ENCODE results near the gene C12orf60. TPM values are rescaled to one million over a fixed set of nuclear protein-coding genes. Genes with fewer than 3 reads are reported as not detected.

The C12orf60 gene
- total RNA-seq, 4 donors from 2014 or later, result 0.49 to 0.62 TPM; not detected in 2

DNA sequence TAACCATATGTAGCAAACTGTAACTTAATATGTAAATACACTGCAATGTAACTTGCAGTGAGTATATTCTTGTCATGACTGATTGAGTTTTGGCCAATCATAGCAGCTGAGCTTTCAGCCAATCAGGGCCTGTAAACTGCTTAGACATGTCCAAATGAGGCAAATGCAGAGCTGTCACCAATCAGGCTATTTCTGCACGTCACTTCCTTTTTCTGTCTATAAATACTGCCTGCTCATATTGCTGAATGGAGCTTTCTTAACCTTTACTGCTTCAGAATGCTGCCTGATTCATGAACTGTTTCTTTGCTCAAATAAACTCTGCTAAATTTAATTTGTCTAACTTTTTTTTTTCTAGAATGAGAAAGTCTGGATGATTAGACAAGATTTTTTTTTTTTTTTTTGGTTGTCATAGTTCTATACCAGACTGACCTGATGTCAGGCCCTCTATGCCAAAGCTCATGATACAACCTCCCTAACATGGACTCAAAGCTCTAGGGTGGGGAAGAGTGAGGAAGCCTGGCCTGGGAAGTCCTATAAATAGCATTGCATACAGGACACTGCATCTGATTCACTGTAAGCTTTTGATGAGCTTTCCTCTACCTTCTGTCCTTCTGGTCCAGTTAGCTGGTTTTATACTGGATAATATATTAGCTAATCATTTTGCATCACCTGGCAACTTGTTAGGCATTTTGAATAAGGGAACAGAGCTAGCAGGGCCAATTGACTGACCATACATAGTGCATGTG is 70.1 kb downstream of the C12orf60 start:
- TF ChIP-seq POLR2A (IDR thresholded peaks at IDR 0.05), result no peak
- TF ChIP-seq, protein P1, sequence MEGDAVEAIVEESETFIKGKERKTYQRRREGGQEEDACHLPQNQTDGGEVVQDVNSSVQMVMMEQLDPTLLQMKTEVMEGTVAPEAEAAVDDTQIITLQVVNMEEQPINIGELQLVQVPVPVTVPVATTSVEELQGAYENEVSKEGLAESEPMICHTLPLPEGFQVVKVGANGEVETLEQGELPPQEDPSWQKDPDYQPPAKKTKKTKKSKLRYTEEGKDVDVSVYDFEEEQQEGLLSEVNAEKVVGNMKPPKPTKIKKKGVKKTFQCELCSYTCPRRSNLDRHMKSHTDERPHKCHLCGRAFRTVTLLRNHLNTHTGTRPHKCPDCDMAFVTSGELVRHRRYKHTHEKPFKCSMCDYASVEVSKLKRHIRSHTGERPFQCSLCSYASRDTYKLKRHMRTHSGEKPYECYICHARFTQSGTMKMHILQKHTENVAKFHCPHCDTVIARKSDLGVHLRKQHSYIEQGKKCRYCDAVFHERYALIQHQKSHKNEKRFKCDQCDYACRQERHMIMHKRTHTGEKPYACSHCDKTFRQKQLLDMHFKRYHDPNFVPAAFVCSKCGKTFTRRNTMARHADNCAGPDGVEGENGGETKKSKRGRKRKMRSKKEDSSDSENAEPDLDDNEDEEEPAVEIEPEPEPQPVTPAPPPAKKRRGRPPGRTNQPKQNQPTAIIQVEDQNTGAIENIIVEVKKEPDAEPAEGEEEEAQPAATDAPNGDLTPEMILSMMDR (IDR thresholded peaks at IDR 0.05), result no peak
- H3K4me3 ChIP-seq (ENCODE audit: low read depth, poor library complexity, severe bottlenecking), result no peak overlapping the region
- no peak for DNase-seq (ENCODE audit: low spot score in 2 of 2)
- intact Hi-C loops (cut with DNase I; ENCODE audit: low total_unique reads), result no loop called here
- 65 to 81% methylated on average over 1 of the region's 1 CpG for WGBS, 2 donors

Other genes starting within 250 kb of the C12orf60 start
- gene PLBD1, start 235.8 kb upstream of the C12orf60 start, total RNA-seq, result 10 to 100 TPM; 26.5 to 64.1 (median 40.1) TPM
- 1 to 10 TPM in 1 of 4 donors, under 1 TPM in 2, not detected in 1; 0.45 to 1.3 (median 0.99) TPM for gene GUCY2C, start 107.1 kb upstream of the C12orf60 start, total RNA-seq
- gene WBP11, start 192 bp upstream of the C12orf60 start, total RNA-seq, result 10 to 100 TPM; 12.1 to 23.2 (median 21.0) TPM
- gene SMCO3, start 10.5 kb downstream of the C12orf60 start, total RNA-seq, result under 1 TPM in 1 of 4 donors, not detected in 3; 0.34 TPM
- gene ART4, start 39.9 kb downstream of the C12orf60 start, total RNA-seq, result under 1 TPM in 3 of 4 donors, not detected in 1; 0.17 to 0.42 (median 0.17) TPM
- 100 to 1,000 TPM in 2 of 4 donors, 10 to 100 TPM in 2; 42.8 to 143 (median 80.2) TPM for gene MGP, start 82.2 kb downstream of the C12orf60 start, total RNA-seq
- gene ERP27, start 134.9 kb downstream of the C12orf60 start, total RNA-seq, result 1 to 10 TPM in 2 of 4 donors, under 1 TPM in 2; 0.47 to 3.5 (median 1.6) TPM
- gene ARHGDIB, start 157.9 kb downstream of the C12orf60 start, total RNA-seq, result 10 to 100 TPM; 44.9 to 84.7 (median 82.1) TPM
- gene PDE6H, start 169.4 kb downstream of the C12orf60 start, total RNA-seq, result not detected